Breast epithelium (tissue), 4 donors: ENCODE results near the gene MTUS2. TPM values are rescaled to one million over a fixed set of nuclear protein-coding genes. Genes with fewer than 3 reads are reported as not detected.
"Not testable (repeated sequence)": the region's sequence is repeated elsewhere in the genome, so short reads cannot be mapped to it uniquely, and the experiment has no call there.

Source experiments
- DNase-seq, 2 donors: peaks; one replicate each; pipeline ENCODE4 v3.0.0-alpha.2; 2019; ENCODE audit warnings: low spot score in 2 of 2
- H3K27ac ChIP-seq, 2 donors: fragments of 200-600 bp; sonication (generic) in 1 of 2; one replicate each; pipeline ENCODE4 v1.5.1; 2016 to 2019; ENCODE audit warnings: mild to moderate bottlenecking in 1 of 2
- H3K27me3 ChIP-seq, 2 donors: fragments of 200-600 bp; sonication (generic) in 1 of 2; one replicate each; pipeline versions ENCODE4 v1.5.1 to v1.6.0; 2017 to 2019; ENCODE audit warnings: control low read depth in 1 of 2, mild to moderate bottlenecking in 1 of 2
- H3K36me3 ChIP-seq: fragments of 200-600 bp; one replicate; pipeline ENCODE4 v1.5.1; 2019
- H3K4me1 ChIP-seq, 2 donors: fragments of 200-600 bp; sonication (generic); one replicate each; pipeline ENCODE4 v1.5.1; 2016 to 2019; ENCODE audit warnings: control low read depth in 1 of 2
- H3K4me3 ChIP-seq, 3 donors: fragments of 200-600 bp; sonication (generic); 1 replicate in 2 of 3; 2 replicates in 1 of 3; pipeline ENCODE4 v1.5.1; 2016 to 2019; ENCODE audit warnings: mild to moderate bottlenecking in 3 of 3, moderate library complexity in 2 of 3
- H3K9me3 ChIP-seq, 2 donors: fragments of 200-600 bp; sonication (generic) in 1 of 2; one replicate each; pipeline ENCODE4 v1.5.1; 2016 to 2019; ENCODE audit warnings: control low read depth in 1 of 2
- CTCF ChIP-seq, 3 donors: fragments of 450-650 bp; IDR thresholded peaks; one replicate each; pipeline ENCODE4 v1.5.1; 2016 to 2017; ENCODE audit warnings: antibody characterized with exemption in 3 of 3, mild to moderate bottlenecking in 3 of 3, moderate library complexity in 3 of 3
- POLR2A ChIP-seq: fragments of 450-650 bp; IDR thresholded peaks from one replicate; pipeline ENCODE4 v1.6.1; 2016; ENCODE audit warnings: antibody characterized with exemption, mild to moderate bottlenecking, moderate library complexity
- POLR2AphosphoS5 ChIP-seq, 3 donors: sonication (generic); formaldehyde crosslinking; IDR thresholded peaks; one replicate each; pipeline ENCODE4 v1.6.1; 2017; ENCODE audit warnings: antibody characterized with exemption in 3 of 3
- intact Hi-C: fragments of 100-400 bp; cut with DNase I; formaldehyde crosslinking; loops from one replicate; pipeline ENCODE4 v1.15.1; 2023; ENCODE audit warnings: low total_unique reads
- total RNA-seq, 3 donors: library from RNA; depleted of rRNA; stranded (reverse); fragments of >200 nt; gene quantifications; one replicate each; pipeline ENCODE4 v1.1.0, GENCODE V29; 2016

MTUS2 gene
- total RNA-seq, 3 donors from 2014 or later = under 0.01 to 1.0 TPM; not detected in 1

- Histone ChIP-seq H3K4me1 (no peaks in the 10 kb centered on the region), H3K36me3 (no peaks in the 10 kb centered on the region), H3K9me3 (peaks cover 0 to 9% of the 10 kb centered on the region in 2 donors), H3K27ac (no peak overlapping the region), H3K4me3 (no peak overlapping the region), H3K27me3 (no peaks in the 10 kb centered on the region)
- no peak for DNase-seq
- TF ChIP-seq POLR2A = no peak
- TF ChIP-seq CTCF (IDR thresholded peaks at IDR 0.05) = no peak
- TF ChIP-seq POLR2AphosphoS5 (IDR thresholded peaks at IDR 0.05) = no peak
- intact Hi-C loops = no loop called here
These were observed 372.9 kb downstream of the MTUS2 start for GRCh38 chr13:29193083-29193482.

GRCh38 chr13:29195456-29195855 is 375.3 kb downstream of the MTUS2 start:
- peaks cover 0 to 12% of the 10 kb centered on the region in 2 donors for H3K9me3 ChIP-seq
- H3K36me3 ChIP-seq = no peaks in the 10 kb centered on the region
- DNase-seq = no peak
- no peaks in the 10 kb centered on the region for H3K27me3 ChIP-seq
- TF ChIP-seq POLR2AphosphoS5 (IDR thresholded peaks at IDR 0.05) (no peak), CTCF (IDR thresholded peaks at IDR 0.05) (no peak), POLR2A (no peak)
- intact Hi-C loops = no loop called here
- H3K27ac ChIP-seq = no peak overlapping the region
- no peaks in the 10 kb centered on the region for H3K4me1 ChIP-seq
- no peak overlapping the region for H3K4me3 ChIP-seq

GRCh38 chr13:29196409-29197074 is 376.4 kb downstream of the MTUS2 start:
- no peak overlapping the region for H3K4me3 ChIP-seq
- peaks cover 4 to 17% of the 10 kb centered on the region in 2 donors for H3K9me3 ChIP-seq
- no peak for DNase-seq
- no peaks in the 10 kb centered on the region for H3K27me3 ChIP-seq
- TF ChIP-seq POLR2AphosphoS5 (IDR thresholded peaks at IDR 0.05) (no peak), POLR2A (no peak), CTCF (IDR thresholded peaks at IDR 0.05) (no peak)
- no peaks in the 10 kb centered on the region for H3K36me3 ChIP-seq
- intact Hi-C loops = no loop called here
- H3K4me1 ChIP-seq = no peaks in the 10 kb centered on the region
- no peak overlapping the region for H3K27ac ChIP-seq

GRCh38 chr13:29202753-29203152 is 382.6 kb downstream of the MTUS2 start:
- intact Hi-C loops, H3K36me3 ChIP-seq, H3K27ac ChIP-seq, H3K4me1 ChIP-seq, H3K27me3 ChIP-seq, DNase-seq, H3K4me3 ChIP-seq: not testable (repeated sequence)
- H3K9me3 ChIP-seq = peaks cover 4 to 24% of the 10 kb centered on the region in 2 donors

- TF ChIP-seq CTCF (IDR thresholded peaks at IDR 0.05) (no peak), POLR2AphosphoS5 (IDR thresholded peaks at IDR 0.05) (no peak), POLR2A (no peak)
- H3K27ac ChIP-seq = no peak overlapping the region
- no peaks in the 10 kb centered on the region for H3K27me3 ChIP-seq
- peaks cover 4 to 19% of the 10 kb centered on the region in 2 donors for H3K9me3 ChIP-seq
- DNase-seq = no peak
- H3K36me3 ChIP-seq = no peaks in the 10 kb centered on the region
- intact Hi-C loops = no loop called here
- no peak overlapping the region for H3K4me3 ChIP-seq
- H3K4me1 ChIP-seq = no peaks in the 10 kb centered on the region
These were observed 384.5 kb downstream of the MTUS2 start for GRCh38 chr13:29204651-29205050.
